ENCODE measurements around the gene ANO10. TPM values are rescaled to one million over a fixed set of nuclear protein-coding genes. Genes with fewer than 3 reads are reported as not detected.
A peak's percentile ranks its signal among the peaks of the same experiment; 100 is the strongest.
"Not testable (repeated sequence)": the region's sequence is repeated elsewhere in the genome, so short reads cannot be mapped to it uniquely, and the experiment has no call there.

The ANO10 gene
- total RNA-seq, 2 donors from 2014 or later: 83.8 to 112 TPM

DNA sequence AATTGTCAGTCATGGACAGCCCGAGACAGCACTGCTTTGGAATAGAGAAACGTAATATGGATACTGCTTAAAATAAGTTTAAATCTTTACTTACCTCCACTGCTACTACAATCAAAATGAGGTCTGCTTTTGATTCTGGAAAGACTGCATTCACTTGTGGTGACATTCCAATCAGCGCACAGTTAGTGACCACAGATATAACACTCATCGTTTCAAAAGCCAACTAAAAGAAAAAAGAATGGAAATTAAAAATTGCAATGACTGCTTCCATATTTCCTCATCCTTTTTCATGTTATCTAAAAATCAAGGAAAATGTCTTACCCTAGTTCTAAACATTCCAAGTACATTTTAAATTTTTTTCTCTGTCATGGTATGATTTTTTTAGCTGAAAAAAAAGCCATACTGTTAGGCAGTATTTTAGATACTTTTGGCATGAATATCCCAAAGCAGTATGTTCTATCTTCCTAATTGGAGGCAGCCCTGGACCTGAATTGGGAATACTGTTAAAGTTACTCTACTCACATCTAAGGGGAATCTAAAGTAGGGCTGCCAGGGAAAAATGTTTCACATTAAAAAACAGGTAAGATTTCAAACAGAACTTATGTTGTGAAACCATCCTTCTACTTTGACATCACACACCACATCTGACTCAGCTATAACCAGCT lies 72.1 kb downstream of the ANO10 start:
- H3K27me3 Mint-ChIP-seq (ENCODE audit: insufficient read depth): no peaks in the 10 kb centered on the region
- peaks cover 13% of the 10 kb centered on the region for H3K9me3 ChIP-seq (ENCODE audit: control insufficient read depth, low read length)

DNA sequence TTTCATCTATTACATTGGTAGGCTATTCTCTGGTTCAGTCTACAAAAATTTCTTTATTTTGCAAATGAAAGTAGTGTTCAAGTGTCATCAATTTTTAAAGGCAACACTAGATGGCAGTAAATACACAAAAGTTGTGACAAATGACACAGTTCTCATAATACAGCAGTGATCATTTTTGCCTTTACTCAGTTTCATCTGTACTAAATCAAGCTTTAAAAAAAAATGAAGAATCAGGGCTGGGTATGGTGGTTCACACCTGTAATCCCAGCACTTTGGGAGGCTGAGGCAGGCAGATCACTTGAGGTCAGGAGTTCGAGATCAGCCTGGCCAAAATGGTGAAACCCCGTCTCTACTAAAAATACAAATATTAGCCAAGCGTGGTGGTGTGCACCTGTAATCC lies 77.5 kb downstream of the ANO10 start:
- H3K9me3 ChIP-seq (ENCODE audit: control insufficient read depth, low read length); H3K4me3 ChIP-seq (ENCODE audit: low read length); H3K9me3 Mint-ChIP-seq; H3K27ac Mint-ChIP-seq; DNase-seq; H3K27me3 ChIP-seq (ENCODE audit: control insufficient read depth, insufficient read depth, low read length, poor library complexity, severe bottlenecking); H3K27ac ChIP-seq (ENCODE audit: low read depth, low read length); H3K4me1 ChIP-seq (ENCODE audit: control insufficient read depth, insufficient read depth, low read length); H3K9ac ChIP-seq (ENCODE audit: extremely low read depth, low read length, poor library complexity, severe bottlenecking); H3K27me3 Mint-ChIP-seq (ENCODE audit: insufficient read depth); H3K4me3 Mint-ChIP-seq; H3K4me1 Mint-ChIP-seq: not testable (repeated sequence)
- TF ChIP-seq, protein P1, sequence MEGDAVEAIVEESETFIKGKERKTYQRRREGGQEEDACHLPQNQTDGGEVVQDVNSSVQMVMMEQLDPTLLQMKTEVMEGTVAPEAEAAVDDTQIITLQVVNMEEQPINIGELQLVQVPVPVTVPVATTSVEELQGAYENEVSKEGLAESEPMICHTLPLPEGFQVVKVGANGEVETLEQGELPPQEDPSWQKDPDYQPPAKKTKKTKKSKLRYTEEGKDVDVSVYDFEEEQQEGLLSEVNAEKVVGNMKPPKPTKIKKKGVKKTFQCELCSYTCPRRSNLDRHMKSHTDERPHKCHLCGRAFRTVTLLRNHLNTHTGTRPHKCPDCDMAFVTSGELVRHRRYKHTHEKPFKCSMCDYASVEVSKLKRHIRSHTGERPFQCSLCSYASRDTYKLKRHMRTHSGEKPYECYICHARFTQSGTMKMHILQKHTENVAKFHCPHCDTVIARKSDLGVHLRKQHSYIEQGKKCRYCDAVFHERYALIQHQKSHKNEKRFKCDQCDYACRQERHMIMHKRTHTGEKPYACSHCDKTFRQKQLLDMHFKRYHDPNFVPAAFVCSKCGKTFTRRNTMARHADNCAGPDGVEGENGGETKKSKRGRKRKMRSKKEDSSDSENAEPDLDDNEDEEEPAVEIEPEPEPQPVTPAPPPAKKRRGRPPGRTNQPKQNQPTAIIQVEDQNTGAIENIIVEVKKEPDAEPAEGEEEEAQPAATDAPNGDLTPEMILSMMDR (conservative IDR thresholded peaks at IDR 0.05): peak; percentile 78
- H3K36me3 ChIP-seq (ENCODE audit: control insufficient read depth, insufficient read depth, low read length): peaks cover 28% of the 10 kb centered on the region
- 93 to 98% methylated on average over 2 to 3 of the region's 3 CpGs for WGBS, 2 experiments (ENCODE audit: insufficient coverage in 1 of 2, insufficient read length in 1 of 2)
- peaks cover 22% of the 10 kb centered on the region for H3K36me3 Mint-ChIP-seq (ENCODE audit: low read depth)

More for the DNA sequence above, 72.1 kb downstream of the ANO10 start:
- Histone ChIP-seq H3K27ac (ENCODE audit: low read depth, low read length) (no peak overlapping the region), H3K9ac (ENCODE audit: extremely low read depth, low read length, poor library complexity, severe bottlenecking) (no peak overlapping the region), H3K4me3 (ENCODE audit: low read length) (no peak overlapping the region), H3K4me1 (ENCODE audit: control insufficient read depth, insufficient read depth, low read length) (peaks cover 3% of the 10 kb centered on the region), H3K36me3 (ENCODE audit: control insufficient read depth, insufficient read depth, low read length) (peaks cover 62% of the 10 kb centered on the region), H3K27me3 (ENCODE audit: control insufficient read depth, insufficient read depth, low read length, poor library complexity, severe bottlenecking) (no peaks in the 10 kb centered on the region)
- Mint-ChIP-seq H3K4me3 (no peak overlapping the region), H3K9me3 (peaks cover 3% of the 10 kb centered on the region), H3K36me3 (ENCODE audit: low read depth) (peaks cover 46% of the 10 kb centered on the region), H3K4me1 (peaks cover 3% of the 10 kb centered on the region), H3K27ac (no peak overlapping the region)
- WGBS, 2 experiments (ENCODE audit: insufficient coverage in 1 of 2, insufficient read length in 1 of 2): 96 to 100% methylated on average over 4 of the region's 4 CpGs
- no peak for DNase-seq
- TF ChIP-seq, protein P1 (conservative IDR thresholded peaks at IDR 0.05): no peak

DNA sequence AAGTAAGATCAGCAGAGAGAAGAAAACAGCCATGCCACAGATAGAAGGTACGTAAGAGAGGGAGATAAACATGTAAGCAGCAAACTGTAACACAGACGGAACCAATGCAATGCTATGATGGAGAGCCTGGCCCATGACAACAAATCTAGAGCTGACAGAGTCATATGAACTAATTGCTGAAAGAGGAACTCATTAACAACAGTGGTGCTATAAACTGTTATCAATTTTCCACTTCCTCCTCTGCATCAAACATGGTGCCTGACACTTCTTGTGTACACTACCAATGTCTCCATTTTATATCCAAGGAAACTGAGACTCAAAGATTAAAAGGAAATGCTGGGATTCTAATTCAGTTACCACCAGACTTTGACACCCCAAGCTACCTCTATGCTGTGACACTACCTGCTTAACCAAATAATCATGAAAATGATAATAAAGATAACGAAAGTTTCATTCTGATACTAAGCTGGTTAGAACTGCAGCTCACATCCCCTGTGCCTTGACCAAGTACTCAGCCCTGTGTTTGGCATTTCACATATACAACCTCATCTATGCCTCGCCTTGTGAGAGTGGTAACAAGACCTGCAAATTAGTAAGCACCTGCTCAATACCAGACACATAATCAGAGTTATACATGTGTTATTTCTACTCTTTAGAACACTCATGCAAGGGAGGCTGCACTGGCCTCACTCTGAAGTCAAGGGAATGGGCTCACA lies 79.3 kb downstream of the ANO10 start:
- Mint-ChIP-seq H3K4me1 (peaks cover 3% of the 10 kb centered on the region), H3K9me3 (no peaks in the 10 kb centered on the region), H3K27me3 (ENCODE audit: insufficient read depth) (no peaks in the 10 kb centered on the region), H3K27ac (no peak overlapping the region), H3K36me3 (ENCODE audit: low read depth) (peaks cover 20% of the 10 kb centered on the region), H3K4me3 (no peak overlapping the region)
- TF ChIP-seq, protein P1 (conservative IDR thresholded peaks at IDR 0.05): no peak
- peaks cover 4% of the 10 kb centered on the region for H3K27me3 ChIP-seq (ENCODE audit: control insufficient read depth, insufficient read depth, low read length, poor library complexity, severe bottlenecking)
- H3K36me3 ChIP-seq (ENCODE audit: control insufficient read depth, insufficient read depth, low read length): peaks cover 11% of the 10 kb centered on the region
- no peak for DNase-seq
- no peak overlapping the region for H3K27ac ChIP-seq (ENCODE audit: low read depth, low read length)
- H3K4me1 ChIP-seq (ENCODE audit: control insufficient read depth, insufficient read depth, low read length): no peaks in the 10 kb centered on the region
- H3K4me3 ChIP-seq (ENCODE audit: low read length): no peak overlapping the region
- no peaks in the 10 kb centered on the region for H3K9me3 ChIP-seq (ENCODE audit: control insufficient read depth, low read length)
- H3K9ac ChIP-seq (ENCODE audit: extremely low read depth, low read length, poor library complexity, severe bottlenecking): no peak overlapping the region
- WGBS, 2 experiments (ENCODE audit: insufficient coverage in 1 of 2, insufficient read length in 1 of 2): 89 to 94% methylated on average over 3 to 4 of the region's 4 CpGs
